Fibroblast of skin of right biceps (primary cell): Measurements from ENCODE around the gene NEU4.

Source experiments
- DNase-seq: peaks from one replicate; pipeline ENCODE4 v3.0.0-alpha.2; 2013

Gene NEU4

GRCh38 chr2:241836292-241836691, 27.3 kb downstream of the NEU4 start:
- DNase-seq = no peak

- DNase-seq = no peak
Observed at GRCh38 chr2:241837197-241837965, 28.4 kb downstream of the NEU4 start.

GRCh38 chr2:241841181-241842066, 32.4 kb downstream of the NEU4 start:
- DNase-seq = no peak

GRCh38 chr2:241842067-241842415, 33.0 kb downstream of the NEU4 start:
- no peak for DNase-seq

GRCh38 chr2:241842620-241843211, 33.7 kb downstream of the NEU4 start:
- no peak for DNase-seq

- no peak for DNase-seq
Observed at GRCh38 chr2:241843321-241844065, 34.5 kb downstream of the NEU4 start.

- peak; percentile 59 for DNase-seq
Observed at GRCh38 chr2:241844066-241844728, 35.2 kb downstream of the NEU4 start.

GRCh38 chr2:241844831-241845578, 36.0 kb downstream of the NEU4 start:
- no peak for DNase-seq

- no peak for DNase-seq
Observed at GRCh38 chr2:241846406-241846805, 37.4 kb downstream of the NEU4 start.

- DNase-seq = no peak
Observed at GRCh38 chr2:241848761-241849615, 40.0 kb downstream of the NEU4 start.

- no peak for DNase-seq
Observed at GRCh38 chr2:241849616-241850543, 40.9 kb downstream of the NEU4 start.

GRCh38 chr2:241850544-241851324, 41.7 kb downstream of the NEU4 start:
- no peak for DNase-seq

GRCh38 chr2:241851325-241852115, 42.5 kb downstream of the NEU4 start:
- no peak for DNase-seq

GRCh38 chr2:241852116-241852980, 43.4 kb downstream of the NEU4 start:
- no peak for DNase-seq

GRCh38 chr2:241852981-241853631, 44.1 kb downstream of the NEU4 start:
- DNase-seq = no peak

- peak; percentile 22 for DNase-seq
Observed at GRCh38 chr2:241853651-241854341, 44.8 kb downstream of the NEU4 start.
